GM18499 (cell line): ENCODE results near the gene XXYLT1.
"Not testable (repeated sequence)": the region's sequence is repeated elsewhere in the genome, so short reads cannot be mapped to it uniquely, and the experiment has no call there.

ENCODE experiments used
- ATAC-seq: cut with Tn5 transposase; IDR thresholded peaks from one replicate; pipeline ENCODE4 v1.9.1; 2021; ENCODE audit warnings: moderate number of reproducible peaks; ENCODE audit not compliant: insufficient read depth, unreplicated experiment

The XXYLT1 gene

DNA sequence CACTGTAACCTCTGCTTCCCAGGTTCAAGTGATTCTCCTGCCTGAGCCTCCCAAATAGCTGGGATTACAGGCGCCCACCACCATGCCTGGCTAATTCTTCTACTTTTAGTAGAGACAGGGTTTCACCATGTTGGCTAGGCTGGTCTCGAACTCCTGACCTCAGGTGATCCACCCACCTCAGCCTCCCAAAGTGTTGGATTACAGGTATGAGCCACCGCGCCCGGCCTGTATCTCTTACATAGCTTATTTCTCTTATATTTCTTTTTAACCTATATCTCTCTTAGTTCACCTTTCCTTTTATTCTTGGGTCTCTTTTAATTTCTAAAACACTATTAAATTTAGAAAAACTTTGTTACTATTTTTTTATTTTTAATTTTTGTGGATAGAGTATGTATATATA lies 42.1 kb downstream of the XXYLT1 start:
- ATAC-seq: not testable (repeated sequence)

GRCh38 chr3:195227871-195228270 lies 43.1 kb downstream of the XXYLT1 start:
- no peak for ATAC-seq

GRCh38 chr3:195226900-195227447 lies 44.0 kb downstream of the XXYLT1 start:
- ATAC-seq: no peak

- ATAC-seq: no peak
Observed at GRCh38 chr3:195226445-195226844, 44.5 kb downstream of the XXYLT1 start.

DNA sequence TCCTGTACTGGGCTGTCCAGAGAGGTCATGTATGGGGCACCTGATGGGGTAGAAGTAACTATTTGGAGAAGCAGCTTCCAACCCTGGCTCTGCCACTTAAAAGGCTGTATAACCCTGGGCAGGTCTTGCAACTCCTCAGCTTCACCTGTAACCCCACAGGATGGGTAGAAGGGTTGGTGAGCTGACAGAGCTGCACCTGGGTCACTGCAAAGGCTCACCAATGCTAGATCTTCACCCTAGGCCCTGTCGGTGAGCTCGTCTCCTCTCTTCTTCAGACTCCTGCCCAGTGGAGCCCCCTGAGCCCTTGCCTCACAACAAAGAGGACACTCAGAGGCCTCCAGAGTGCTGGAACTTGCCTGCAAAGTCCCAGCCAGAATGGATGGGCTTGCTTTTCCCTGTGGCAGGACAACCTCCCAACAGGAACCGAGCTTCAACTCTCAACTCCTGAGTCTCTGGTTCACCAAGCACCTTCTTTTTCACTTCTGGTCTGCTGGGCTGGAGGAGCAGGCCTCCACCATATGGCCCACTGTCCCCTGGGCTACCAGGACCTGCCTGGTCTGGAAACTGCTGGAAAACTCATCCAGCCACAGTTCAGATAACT lies 45.9 kb downstream of the XXYLT1 start:
- no peak for ATAC-seq

GRCh38 chr3:195224156-195224979 lies 46.6 kb downstream of the XXYLT1 start:
- no peak for ATAC-seq

DNA sequence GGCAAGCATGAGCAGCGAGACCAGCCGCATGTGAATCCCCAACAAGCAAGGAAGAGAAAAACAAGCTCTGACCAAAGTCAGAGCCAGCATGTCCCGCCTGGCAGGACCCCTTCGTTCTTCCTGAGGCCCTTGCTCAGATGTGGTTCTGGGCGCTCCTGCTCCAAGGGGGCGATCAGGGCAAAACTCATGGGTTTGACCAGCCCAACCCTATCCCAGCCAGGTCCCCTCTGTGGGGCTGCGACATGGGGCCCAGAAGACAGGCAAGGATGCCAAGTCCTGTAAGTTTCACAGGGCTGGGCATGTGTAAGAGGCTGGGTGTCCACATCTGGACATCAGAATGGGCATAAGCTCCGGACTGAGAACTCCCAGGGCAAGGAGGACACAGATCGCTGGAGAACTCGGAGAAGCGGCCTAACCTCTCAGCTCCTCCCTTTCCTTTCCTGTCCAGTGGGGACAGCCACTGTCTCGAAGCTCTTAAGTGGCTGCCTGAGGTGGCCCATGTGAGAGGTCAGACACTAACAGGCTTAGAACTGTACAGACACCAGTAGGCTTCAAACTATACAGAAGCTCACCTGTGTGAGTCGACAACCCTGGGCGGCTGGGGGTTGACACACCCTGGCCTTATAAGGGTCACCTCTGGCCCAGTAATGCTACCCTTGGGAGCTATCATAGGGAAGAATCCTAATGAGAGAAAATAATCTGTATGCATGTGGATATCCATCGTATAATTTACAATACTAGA lies 48.9 kb downstream of the XXYLT1 start:
- no peak for ATAC-seq

- ATAC-seq: no peak
Observed at GRCh38 chr3:195221015-195221853, 49.7 kb downstream of the XXYLT1 start.

DNA sequence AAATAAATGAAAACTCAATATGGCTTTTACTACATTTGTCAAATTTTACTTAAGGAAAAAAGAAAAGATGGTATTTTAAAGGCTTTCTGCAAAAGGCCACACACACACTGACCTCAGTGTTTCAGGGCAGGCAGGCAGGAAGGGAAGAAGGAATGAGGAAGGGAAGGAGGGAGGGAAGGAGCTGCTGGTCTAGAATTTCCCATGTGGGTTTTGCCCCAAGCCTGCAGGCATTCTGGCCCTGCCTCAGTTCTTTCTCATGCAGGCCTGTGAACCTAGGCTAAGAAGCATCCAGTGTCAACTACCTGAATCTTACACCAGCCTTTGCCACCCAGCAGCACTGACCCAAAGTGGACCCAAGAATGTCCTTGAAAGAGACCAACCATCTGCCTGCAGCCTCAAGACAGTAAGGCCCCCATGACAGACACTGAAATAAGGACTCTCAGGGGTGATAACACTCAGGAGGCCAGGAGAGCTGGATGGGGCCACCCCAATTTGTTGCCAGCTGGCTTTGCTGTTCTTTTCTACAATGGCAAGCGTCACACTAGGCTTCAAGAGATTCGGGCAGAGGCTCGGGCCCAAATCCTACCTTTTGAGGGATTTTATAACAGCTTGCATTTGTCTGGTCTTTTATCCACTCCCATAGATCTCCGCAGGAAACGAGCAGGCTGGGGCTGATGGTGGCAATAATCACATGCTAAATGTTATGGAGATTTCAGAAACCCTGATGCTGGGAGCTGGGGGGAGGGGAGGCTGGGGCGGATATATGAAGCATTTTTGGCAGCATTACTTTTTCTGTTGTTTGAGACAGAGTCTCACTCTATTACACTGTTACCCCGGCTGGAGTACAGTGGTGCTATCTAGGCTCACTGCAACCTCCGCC lies 51.4 kb downstream of the XXYLT1 start:
- ATAC-seq: no peak

- ATAC-seq: not testable (repeated sequence)
Observed at GRCh38 chr3:195218331-195218730, 52.6 kb downstream of the XXYLT1 start.

DNA sequence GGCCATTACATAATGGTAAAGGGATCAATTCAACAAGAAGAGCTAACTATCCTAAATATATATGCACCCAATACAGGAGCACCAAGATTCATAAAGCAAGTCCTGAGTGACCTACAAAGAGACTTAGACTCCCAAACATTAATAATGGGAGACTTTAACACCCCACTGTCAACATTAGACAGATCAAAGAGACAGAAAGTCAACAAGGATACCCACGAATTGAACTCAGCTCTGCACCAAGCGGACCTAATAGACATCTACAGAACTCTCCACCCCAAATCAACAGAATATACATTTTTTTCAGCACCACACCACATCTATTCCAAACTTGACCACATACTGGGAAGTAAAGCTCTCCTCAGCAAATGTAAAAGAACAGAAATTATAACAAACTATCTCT lies 55.4 kb downstream of the XXYLT1 start:
- ATAC-seq: not testable (repeated sequence)

DNA sequence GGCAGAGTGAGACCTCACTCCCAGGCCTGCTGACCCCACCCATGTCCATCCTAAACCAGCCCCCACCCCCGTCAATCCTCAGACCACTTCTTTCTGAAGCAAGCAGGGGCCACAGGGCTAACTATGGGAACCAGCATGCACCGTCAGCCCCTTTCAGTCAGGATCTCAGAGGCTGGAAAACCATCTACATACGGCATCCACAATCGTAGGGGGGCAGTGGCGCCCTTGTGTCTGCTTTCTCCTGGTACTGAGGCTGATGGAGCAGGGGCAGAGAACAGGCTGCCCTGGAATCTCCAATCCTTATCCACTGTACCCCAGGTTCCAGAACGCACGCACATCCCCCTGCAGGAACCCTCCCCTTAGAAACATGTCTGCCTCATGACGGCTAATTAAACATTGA lies 56.6 kb downstream of the XXYLT1 start:
- no peak for ATAC-seq

DNA sequence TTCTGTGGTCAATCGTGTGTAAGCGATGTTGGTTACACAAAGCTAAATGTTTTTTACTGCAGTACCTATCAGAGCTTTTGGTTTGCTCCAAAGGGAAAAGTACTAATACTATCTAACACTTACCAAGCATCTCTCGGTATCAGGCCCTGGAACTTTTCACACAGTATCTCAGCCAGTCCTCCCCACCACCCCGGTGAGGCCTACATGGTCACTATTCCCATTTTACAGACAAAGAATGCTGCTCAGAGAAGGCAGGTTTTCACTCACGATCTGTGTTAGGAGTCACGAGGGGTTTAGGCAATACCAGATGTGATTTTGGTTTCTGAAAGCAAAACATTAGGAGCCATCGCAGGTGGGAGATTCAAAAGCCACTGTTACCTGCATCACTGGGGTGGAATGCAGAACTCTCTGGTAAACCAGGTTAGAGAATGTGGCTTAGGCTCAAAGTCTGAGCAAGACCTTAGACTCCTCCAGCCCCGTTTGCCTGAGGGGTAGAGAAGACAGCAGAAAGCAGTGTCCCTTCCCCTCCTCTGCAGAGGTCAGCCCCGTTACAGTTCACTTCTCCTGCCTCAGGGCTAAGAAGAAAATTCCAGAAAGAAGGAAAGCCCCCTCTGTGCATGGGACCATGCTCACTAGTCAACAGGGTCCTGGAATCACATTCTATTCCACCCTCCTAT lies 57.2 kb downstream of the XXYLT1 start:
- no peak for ATAC-seq

DNA sequence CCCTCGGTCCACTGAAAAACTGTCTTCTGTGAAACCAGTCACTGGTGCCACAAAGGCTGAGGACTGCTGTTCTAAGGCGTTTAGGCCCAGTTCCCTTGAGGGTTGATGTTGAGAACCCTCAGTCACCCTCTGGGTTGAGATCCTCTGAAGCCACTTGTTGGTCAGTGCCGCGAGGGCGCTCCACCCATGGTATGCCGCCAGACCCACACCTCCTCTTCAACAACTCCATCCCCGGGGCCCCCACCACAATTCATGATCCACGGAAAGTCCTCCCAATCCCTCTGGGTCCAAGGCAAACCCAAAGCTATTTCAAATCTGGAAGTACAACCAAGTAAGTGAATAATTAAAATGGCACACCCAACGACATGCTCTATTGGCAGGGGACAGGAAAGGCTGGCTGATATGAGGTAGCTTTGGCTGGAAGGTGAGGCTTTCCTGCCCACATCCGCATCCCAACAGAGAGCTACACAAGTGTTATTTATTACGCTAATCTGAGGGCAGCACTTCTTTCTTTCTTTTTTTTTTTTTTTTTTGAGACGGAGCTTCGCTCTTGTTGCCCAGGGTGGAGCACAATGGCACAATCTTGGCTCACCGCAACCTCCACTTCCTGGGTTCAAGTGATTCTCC lies 58.1 kb downstream of the XXYLT1 start:
- ATAC-seq: no peak

GRCh38 chr3:195212033-195212748 lies 58.8 kb downstream of the XXYLT1 start:
- no peak for ATAC-seq

- ATAC-seq: no peak
Observed at GRCh38 chr3:195210266-195210973, 60.5 kb downstream of the XXYLT1 start.

DNA sequence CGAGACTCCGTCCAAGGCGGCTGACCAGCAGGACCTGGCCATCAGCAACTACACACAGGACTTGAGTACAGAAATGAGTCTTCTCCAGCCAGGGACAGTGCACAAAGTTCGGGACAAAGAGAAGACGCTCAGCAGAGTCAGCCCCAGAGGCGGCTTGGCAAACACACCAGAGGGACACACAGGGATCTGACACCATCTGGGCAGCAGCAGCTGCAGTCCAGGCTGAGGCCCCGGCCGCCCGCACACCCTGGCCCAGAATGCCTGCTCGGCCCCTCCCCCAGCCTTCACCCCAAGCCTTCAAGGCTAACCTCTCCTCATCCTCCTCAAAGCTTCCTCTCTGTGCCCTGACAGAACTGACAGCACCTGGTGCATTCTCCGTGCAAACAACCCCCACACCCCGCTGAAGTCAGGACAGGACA lies 61.1 kb downstream of the XXYLT1 start:
- no peak for ATAC-seq
